Measurements from ENCODE around the gene SOX9.

Gene SOX9

DNA sequence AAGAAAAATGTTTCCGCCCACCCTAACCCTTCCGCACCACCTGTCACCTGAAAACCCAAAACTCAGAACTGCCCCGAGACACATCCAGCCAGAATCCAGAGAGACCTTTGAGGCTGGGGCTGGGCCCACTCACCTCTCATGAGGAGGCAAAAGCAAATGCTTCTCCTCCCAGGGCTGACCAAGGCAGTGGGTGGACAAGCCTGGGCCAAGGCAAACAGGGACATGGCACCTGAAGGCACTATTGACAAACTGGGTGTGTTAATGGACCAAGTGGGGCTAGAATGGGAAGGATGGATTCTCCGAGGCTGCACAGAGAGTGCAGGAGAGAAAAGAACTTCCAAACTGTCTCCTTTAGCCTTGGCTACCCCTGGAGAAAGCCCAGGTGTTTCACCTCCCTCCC is 54.4 kb downstream of the SOX9 start:
- TF ChIP-seq, protein P1, sequence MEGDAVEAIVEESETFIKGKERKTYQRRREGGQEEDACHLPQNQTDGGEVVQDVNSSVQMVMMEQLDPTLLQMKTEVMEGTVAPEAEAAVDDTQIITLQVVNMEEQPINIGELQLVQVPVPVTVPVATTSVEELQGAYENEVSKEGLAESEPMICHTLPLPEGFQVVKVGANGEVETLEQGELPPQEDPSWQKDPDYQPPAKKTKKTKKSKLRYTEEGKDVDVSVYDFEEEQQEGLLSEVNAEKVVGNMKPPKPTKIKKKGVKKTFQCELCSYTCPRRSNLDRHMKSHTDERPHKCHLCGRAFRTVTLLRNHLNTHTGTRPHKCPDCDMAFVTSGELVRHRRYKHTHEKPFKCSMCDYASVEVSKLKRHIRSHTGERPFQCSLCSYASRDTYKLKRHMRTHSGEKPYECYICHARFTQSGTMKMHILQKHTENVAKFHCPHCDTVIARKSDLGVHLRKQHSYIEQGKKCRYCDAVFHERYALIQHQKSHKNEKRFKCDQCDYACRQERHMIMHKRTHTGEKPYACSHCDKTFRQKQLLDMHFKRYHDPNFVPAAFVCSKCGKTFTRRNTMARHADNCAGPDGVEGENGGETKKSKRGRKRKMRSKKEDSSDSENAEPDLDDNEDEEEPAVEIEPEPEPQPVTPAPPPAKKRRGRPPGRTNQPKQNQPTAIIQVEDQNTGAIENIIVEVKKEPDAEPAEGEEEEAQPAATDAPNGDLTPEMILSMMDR (IDR thresholded peaks at IDR 0.05; ENCODE audit: low read depth, low read length) = no peak
- no peak overlapping the region for H3K4me3 ChIP-seq (ENCODE audit: low read depth, low read length)
- no peak for DNase-seq (ENCODE audit: low read depth, low spot score)
- in situ Hi-C loops (cut with HindIII; ENCODE audit: low sequenced_read_pairs) = no loop called here

Data from astrocyte of the spinal cord (primary cell).